Thoracic aorta (tissue), 2 donors: Measurements from ENCODE around the gene TBX4. TPM values are rescaled to one million over a fixed set of nuclear protein-coding genes. Genes with fewer than 3 reads are reported as not detected.

ENCODE experiments used
- ATAC-seq: fragments of 150-250 bp; one replicate; pipeline ENCODE4 v1.8.0; 2017; ENCODE audit warnings: low read depth; ENCODE audit not compliant: insufficient number of reproducible peaks, low FRiP score
- DNase-seq: peaks from one replicate; pipeline ENCODE4 v3.0.0-alpha.2; 2020; ENCODE audit warnings: low spot score
- H3K27ac ChIP-seq, 2 donors: fragments of 200-600 bp; sonication (generic); 1 replicate in 1 of 2; 2 replicates in 1 of 2; pipeline ENCODE4 v1.5.1; 2016; ENCODE audit warnings: mild to moderate bottlenecking in 2 of 2, moderate library complexity in 2 of 2
- H3K27me3 ChIP-seq: fragments of 200-600 bp; sonication (generic); replicated peaks from 2 replicates; pipeline ENCODE4 v1.6.0; 2016; ENCODE audit warnings: mild to moderate bottlenecking; ENCODE audit not compliant: insufficient read depth
- H3K36me3 ChIP-seq: fragments of 200-600 bp; sonication (generic); one replicate; pipeline ENCODE4 v1.5.1; 2016
- H3K4me1 ChIP-seq, 2 donors: fragments of 200-600 bp; sonication (generic); 1 replicate in 1 of 2; 2 replicates in 1 of 2; pipeline versions ENCODE4 v1.5.1 to v1.6.0; 2016; ENCODE audit warnings: low read depth in 2 of 2, mild to moderate bottlenecking in 1 of 2; ENCODE audit not compliant: control insufficient read depth in 1 of 2
- H3K4me3 ChIP-seq: fragments of 200-600 bp; sonication (generic); 2 replicates; pipeline ENCODE4 v1.5.1; 2016; ENCODE audit warnings: mild to moderate bottlenecking
- H3K9me3 ChIP-seq: fragments of 200-600 bp; sonication (generic); 2 replicates; pipeline ENCODE4 v1.5.1; 2016
- total RNA-seq, 2 donors: library from RNA; depleted of rRNA; stranded (reverse); fragments of >200 nt; gene quantifications; one replicate each; pipeline versions ENCODE4 v1.1.0 to v1.2.3, GENCODE V29; 2016
- TF ChIP-seq, protein P1 (sequence below): fragments of 200-600 bp; sonication (generic); IDR thresholded peaks from one replicate; pipeline ENCODE4 v1.5.1; 2019; ENCODE audit warnings: antibody characterized with exemption

Gene TBX4
- total RNA-seq, 2 donors from 2014 or later = not detected

DNA sequence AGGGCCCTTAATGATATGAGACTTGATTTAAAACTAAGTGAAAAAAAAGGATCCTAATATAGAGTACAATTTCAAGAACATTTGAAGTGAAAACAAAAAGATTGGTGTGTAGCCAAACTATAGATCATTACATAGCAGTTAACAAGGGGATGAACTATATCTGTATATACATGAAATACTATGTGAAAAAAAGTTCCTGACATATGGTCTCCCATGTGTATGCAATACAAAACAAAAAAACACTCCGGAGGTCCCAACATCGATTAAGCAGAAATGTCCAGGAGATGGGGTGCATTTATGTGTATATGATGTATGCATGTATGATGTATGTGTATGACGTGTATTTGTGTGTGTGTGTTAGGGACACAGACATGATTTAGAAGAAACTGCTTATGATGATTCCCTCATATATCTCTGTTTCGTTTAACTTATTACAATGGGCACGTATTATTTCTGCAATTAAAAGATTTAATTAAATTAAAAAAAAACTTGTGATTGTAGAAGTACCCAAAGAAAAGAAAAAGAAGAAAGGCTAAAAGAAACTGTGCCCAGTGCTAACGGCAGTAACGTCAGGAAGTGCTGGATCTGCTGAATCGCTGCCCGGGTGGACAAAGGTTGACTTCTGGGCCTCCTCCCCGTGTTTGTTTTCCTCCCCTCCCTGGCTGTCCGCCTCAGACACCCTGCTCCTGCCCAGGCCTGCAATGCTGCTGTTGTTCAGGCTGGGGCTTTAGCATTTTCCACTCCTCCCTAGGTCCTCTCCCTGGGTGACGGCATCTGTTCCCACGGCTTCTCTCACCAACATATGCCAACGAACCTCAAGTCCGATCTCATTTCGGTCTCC is 36.9 kb downstream of the TBX4 start:
- ATAC-seq = no peak

DNA sequence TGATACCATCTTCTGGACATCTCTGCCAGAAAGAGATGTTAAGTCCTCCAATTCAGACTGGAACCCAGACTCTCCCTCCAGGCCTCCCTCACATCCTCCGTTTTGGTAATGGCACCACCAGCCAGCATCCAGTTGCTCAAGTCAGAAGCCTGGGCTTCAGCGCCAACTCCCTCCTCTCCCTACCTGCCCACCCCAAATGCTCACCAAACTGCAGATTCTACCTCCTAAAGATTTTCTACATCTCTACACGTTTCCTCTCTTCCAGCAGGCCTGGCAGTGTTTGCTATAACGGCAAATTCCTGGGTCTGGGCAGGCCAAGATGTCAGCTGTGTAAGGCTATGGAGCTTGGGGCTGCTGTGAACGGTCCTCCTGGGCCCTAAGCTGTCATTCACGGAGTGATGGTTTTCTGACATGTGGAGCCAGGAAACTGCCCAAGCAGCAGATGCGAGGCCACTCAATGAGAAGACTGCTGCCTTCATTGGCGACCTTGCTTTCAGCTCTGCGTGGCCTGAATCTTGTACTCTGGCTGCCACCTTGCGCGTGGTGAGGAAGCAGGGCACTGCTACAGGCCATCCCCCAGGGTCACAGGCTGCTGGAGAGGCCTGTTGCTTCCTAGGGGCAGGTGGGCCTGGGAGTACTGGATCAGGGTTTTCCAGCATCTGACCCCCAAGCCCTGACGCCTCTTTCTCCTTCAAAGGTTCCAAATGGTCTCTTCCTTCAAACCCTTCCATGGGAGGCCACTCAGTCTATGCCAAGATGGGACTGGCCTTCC is 37.7 kb downstream of the TBX4 start:
- TF ChIP-seq, protein P1, sequence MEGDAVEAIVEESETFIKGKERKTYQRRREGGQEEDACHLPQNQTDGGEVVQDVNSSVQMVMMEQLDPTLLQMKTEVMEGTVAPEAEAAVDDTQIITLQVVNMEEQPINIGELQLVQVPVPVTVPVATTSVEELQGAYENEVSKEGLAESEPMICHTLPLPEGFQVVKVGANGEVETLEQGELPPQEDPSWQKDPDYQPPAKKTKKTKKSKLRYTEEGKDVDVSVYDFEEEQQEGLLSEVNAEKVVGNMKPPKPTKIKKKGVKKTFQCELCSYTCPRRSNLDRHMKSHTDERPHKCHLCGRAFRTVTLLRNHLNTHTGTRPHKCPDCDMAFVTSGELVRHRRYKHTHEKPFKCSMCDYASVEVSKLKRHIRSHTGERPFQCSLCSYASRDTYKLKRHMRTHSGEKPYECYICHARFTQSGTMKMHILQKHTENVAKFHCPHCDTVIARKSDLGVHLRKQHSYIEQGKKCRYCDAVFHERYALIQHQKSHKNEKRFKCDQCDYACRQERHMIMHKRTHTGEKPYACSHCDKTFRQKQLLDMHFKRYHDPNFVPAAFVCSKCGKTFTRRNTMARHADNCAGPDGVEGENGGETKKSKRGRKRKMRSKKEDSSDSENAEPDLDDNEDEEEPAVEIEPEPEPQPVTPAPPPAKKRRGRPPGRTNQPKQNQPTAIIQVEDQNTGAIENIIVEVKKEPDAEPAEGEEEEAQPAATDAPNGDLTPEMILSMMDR = no peak
- DNase-seq = no peak

More for the DNA sequence above, 36.9 kb downstream of the TBX4 start:
- Histone ChIP-seq H3K4me1 (peaks cover 8 to 20% of the 10 kb centered on the region in 2 donors), H3K9me3 (no peaks in the 10 kb centered on the region), H3K27ac (no peak overlapping the region), H3K4me3 (no peak overlapping the region), H3K27me3 (no peaks in the 10 kb centered on the region), H3K36me3 (no peaks in the 10 kb centered on the region)
- TF ChIP-seq, protein P1 = no peak
- no peak for DNase-seq

DNA sequence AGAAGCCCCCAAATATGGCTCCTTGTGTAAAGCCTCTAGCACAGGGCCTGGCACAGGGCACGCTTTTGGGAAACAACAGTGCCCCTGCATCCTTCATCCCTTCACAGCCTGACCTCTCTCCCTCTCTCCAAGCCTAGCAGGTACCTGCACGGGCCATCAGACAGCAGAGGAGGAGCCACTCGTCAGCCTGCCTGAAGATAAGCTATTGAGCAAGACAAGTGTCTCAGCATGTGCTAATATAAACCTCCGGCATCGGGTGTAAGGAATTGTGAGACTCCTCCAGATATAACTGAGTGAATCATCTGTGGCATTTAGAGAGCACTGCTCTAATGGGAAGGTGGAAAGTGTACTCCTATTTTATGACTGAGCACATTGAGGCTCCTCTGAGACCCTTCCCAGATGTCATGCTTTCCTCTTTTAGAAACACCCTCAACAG is 38.3 kb downstream of the TBX4 start:
- H3K36me3 ChIP-seq = no peaks in the 10 kb centered on the region
- DNase-seq = no peak
- H3K27me3 ChIP-seq = no peaks in the 10 kb centered on the region
- no peak for ATAC-seq
- no peak overlapping the region for H3K27ac ChIP-seq
- TF ChIP-seq, protein P1 = no peak
- H3K4me3 ChIP-seq = no peak overlapping the region
- peaks cover 8 to 20% of the 10 kb centered on the region in 2 donors for H3K4me1 ChIP-seq
- no peaks in the 10 kb centered on the region for H3K9me3 ChIP-seq

More for the DNA sequence above, 37.7 kb downstream of the TBX4 start:
- Histone ChIP-seq H3K4me3 (no peak overlapping the region), H3K36me3 (no peaks in the 10 kb centered on the region), H3K27ac (no peak overlapping the region), H3K27me3 (no peaks in the 10 kb centered on the region), H3K9me3 (no peaks in the 10 kb centered on the region), H3K4me1 (peaks cover 8 to 20% of the 10 kb centered on the region in 2 donors)
- ATAC-seq = no peak

DNA sequence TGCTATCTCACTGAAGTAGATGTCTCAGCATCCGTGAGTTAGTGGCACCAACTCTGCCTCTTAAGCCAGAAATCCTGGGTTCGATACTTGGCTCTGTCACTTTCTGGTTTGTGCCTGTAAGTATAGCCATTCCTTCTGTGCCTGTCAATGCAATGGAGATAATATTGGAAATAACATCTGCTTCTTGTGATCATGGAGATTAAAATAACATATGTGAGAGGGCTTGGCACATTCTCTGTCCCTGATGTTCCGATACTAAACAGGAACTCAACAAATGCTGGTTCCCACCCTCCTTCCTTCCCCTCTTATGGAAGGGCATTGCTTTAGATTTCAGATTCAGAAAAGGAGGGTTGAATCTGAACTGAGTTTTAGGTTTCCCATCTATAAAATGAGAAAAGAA is 39.8 kb downstream of the TBX4 start:
- Histone ChIP-seq H3K27ac (peak overlapping the region in 1 of 2 donors; percentile 85), H3K36me3 (no peaks in the 10 kb centered on the region), H3K4me3 (no peak overlapping the region), H3K9me3 (no peaks in the 10 kb centered on the region), H3K27me3 (no peaks in the 10 kb centered on the region), H3K4me1 (peaks cover 8 to 20% of the 10 kb centered on the region in 2 donors)
- TF ChIP-seq, protein P1 = no peak
- DNase-seq = no peak
- ATAC-seq = no peak
